NCI-H2107 (cell line): ENCODE results near the gene CPA5.
A peak's percentile ranks its signal among the peaks of the same experiment; 100 is the strongest.
"Not testable (repeated sequence)": the region's sequence is repeated elsewhere in the genome, so short reads cannot be mapped to it uniquely, and the experiment has no call there.

Experiments
- DNase-seq: peaks from one replicate; lab custom pipeline; 2025; lab: John Stamatoyannopoulos, UW

The CPA5 gene

DNA sequence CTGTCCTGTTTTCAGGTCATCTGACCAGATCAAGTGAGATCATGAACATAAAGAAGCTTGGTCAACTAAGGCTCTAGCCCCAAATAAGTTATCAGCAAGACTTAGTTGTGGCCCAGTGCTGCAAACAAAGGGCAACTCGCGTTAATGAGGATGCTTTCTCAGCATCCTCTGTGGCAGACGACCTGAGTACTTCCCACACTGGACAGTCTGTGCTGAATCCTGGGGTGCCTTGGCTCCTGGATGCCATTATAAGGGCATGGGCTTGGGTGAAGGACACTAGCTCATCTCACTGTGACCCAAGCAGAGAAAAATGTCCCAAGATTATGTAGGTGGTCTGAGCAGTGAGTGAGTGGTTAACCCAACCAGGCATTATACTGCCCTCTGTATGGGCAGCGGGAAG is 13.9 kb downstream of the CPA5 start:
- no peak for DNase-seq

DNA sequence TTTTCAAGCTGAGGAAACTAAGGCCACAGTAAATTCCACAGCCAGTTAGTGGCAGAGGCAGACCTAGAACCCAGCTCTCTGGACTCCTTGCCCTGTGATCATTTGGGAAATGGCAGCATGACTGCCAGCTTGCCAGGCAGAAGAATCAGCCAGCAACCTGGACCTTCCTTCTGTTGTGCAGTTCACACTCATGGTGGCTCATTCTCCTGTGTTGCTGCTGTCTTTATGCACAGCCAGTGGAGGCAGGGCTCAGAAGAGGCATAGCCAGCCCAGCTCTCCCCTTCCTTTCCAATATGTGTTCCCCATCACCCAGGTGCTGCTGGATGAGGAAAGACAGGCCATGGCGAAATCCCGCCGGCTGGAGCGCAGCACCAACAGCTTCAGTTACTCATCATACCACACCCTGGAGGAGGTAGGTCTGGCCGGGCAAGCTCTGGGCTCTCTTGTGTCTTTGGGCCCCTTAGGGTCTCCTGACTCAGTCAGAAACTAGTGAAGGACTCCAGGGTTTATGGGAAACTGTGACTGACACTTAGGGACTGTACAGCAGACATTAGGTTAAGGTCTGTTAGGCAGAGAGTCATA is 14.8 kb downstream of the CPA5 start:
- DNase-seq, result no peak

DNA sequence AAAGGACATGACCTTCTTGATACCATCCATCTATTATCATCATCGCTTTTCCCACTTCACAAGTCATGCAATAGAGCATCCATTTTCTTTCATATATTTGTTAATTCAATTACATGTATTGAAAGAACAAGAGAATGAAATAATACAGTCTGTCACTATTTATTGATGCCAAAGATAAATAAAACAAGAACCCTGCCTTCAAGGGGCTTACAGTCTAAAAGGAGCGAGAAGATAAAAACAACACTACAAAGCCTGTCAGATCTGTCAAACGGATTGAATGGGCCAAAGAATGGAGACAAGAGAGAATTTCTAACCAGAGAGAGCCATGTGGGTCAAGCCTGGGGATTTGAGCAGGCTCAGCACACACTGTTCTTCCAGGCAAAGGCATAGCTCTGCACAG is 15.9 kb downstream of the CPA5 start:
- no peak for DNase-seq

DNA sequence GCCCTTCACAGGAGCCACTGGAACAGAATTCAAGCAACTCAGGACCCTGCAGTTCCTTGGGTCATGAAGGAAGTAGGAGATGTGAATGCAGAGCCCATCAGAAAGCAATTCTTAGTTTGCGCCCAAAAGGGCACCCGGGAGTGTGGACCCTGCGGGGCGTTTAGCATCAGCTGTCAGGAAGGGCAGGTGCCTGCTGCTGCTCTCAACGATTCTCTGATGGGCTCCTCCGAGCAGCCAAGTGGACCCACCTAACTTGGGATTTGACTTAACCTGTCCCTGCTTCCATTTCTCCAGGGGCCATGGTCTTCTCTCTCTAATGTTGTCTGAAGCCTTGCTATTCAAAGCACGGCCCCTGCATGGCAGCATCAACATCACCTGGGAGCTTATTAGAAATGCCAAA is 17.1 kb downstream of the CPA5 start:
- no peak for DNase-seq

DNA sequence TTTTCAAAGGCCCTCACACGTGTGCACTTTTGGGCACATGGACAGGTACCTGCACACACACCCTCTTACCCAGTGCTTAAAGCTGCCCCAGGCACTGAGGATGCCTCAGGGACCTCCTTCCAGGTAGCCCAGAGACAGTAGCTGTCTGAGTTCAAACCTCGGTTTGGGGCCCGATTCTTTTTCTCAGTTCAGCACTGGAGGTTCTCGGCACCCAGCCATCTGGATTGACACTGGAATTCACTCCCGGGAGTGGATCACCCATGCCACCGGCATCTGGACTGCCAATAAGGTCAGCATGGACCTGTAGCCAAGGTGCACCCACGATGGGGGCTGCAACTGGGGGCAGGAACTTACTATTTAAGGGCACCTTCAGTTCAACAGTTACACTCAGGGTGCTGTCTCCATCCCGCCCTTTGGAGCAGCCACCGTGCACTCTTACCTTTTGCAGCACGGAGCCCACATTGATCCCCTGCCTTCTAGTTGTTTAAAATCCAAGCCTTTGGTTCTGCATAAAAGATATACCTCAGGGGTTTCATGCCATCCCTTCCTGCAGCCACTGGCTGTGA is 17.7 kb downstream of the CPA5 start:
- DNase-seq, result no peak

DNA sequence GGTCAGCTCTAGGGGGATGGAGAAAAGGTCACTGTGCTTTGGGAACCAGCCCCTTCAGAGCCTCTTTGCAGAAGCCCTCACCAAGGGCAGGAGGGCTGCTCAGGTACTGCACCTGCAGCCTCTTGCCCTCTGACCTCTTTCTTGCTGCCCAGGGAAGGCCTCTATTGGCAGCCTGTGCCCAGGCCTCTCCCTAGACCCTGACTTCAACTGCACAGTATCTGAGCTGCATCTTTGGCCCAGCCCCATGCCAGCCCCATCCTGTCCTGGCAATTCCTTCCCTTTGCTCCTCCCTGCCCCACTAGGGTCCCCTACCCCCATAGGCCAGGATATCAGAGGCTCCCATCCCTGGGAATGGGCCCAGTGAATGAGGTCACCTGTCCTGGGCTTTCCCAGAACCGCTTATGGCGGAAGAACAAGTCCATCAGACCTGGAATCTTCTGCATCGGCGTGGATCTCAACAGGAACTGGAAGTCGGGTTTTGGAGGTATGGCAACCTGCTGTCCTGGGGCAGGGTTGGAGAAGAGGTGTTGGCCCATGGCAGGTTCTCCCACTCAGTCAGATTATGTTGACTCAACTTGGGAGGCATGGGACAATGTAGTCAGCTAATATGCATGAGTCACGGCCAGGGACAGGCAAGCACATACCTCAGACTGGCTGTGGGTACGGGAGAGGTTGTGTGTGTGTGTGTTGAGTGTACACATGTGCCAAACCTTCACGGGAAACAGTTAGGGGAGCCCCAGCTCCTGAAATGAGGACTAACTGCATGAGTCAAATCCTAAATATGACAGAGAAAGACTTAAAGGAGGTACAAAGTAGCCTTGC is 18.6 kb downstream of the CPA5 start:
- DNase-seq, result no peak

DNA sequence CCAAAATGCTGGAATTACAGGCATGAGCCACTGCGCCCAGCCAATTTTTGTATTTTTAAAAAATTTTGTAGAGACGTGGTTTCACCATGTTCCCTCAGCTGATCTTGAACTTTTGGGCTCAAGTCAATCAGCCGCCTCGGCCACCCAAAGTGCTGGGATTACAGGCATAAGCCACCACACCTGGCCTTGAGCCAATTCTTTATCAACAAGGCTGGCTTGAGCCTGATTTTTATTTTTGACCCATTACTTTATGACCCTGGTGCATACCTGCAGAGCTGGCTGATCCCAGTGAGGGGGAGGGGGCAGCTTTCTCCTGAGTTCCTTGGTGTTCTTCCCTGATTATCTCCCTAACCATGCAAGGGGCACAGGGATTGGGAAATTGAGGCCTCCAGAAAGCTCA is 19.8 kb downstream of the CPA5 start:
- no peak for DNase-seq

DNA sequence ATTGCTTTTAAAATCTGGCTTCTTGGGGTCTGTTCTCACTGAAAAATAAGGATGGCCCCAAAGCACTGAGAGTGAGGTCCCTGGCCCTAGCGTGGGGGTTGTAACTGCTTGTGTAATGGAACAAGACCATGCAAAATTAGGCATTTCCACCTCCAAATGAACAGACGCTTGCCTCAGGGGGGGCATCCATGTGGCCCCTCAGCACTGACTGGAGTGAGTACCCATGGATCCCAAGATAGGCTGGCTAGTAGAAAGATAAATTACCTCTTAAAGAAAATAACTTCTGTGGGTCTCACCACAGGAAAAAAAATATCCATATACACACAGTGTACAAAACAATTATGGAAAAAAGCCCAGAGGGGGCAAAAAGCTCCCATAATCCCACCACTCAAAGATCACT is 20.5 kb downstream of the CPA5 start:
- DNase-seq, result no peak

DNA sequence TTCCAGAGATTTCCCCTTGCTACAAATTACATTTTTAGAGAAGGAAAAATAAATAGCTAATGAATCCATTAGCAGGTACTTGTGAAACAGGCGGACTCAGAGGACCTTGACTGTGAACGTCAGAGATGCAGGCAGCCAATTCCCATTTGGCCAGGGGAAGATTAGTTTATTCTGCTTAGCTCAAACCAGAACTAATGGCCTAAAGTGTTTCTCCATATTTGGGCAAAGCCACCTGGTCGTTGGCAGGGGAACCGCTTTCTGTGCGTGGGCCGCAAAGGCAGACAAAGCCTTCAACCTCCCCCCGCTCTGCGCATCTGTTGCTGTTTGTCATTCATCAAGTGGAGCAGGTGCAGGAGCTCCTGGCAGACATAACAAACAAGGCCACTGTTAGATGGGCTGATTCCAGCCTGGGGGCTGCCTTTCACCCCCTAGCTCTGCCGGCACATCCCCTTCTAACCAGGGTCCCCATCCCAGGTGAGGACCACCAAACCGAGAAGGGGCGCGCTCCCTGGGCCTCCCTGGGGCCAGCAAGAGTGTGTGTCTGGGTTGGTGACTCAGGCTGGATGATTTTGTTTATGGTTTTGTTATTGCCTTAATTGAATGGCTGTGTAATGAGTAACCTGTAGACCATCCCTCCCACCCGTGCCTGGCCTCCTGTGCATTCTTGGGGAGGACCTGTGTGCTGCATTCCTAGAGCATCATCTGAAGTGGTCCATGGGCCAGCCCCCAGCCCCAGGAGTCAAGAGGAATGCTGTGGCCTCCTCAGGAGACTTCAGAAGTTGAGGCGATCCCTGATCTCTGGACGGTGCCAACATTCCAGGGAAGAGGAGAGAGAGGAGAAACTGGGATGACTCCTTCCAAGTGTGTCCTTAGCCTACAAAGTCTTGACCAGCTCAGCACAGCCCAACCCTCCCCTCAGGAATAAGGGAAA is 21.2 kb downstream of the CPA5 start:
- peak; percentile 94 for DNase-seq

DNA sequence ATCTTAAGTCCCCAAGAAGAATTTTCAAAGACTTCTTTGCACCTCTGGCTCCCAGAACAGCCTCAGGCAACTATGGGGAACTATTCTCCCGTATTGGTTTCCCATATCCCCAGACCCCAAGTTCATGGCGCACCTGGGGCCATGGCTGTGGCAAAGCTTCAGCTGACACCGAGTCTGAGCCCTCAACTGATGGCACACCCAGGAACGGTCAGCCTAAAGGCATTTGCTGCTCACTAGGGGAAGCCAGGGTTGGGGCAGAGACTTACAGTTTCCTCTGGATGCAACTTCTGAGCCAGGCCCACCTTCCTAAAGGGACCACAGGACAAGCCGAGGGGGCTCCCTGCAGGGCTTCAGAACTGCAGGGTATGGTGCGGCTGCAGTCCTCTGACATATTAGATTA is 21.9 kb downstream of the CPA5 start:
- DNase-seq, result no peak

DNA sequence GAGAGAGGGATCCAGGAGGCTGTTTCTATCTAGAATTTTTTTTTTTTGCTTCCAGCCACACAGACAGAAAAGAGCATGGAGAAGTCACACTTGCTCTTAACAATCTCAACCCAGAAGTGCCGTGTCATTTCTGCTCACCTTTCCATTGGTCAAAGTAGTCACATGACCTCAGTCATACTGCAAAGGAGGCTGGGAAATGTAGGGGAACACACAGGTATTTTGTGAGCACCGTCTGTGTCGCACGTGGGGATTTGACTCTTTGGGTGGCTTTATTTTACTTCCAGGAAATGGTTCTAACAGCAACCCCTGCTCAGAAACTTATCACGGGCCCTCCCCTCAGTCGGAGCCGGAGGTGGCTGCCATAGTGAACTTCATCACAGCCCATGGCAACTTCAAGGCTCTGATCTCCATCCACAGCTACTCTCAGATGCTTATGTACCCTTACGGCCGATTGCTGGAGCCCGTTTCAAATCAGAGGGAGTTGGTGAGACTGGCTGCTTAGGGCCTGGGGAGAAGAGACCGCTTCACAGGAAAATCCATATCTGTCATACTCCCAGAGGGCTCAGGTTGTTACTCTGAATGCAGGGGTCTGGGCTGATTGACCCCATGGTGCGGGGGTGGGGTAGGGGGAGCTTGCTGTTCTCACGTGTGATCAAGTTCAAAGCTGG is 22.6 kb downstream of the CPA5 start:
- DNase-seq, result no peak

DNA sequence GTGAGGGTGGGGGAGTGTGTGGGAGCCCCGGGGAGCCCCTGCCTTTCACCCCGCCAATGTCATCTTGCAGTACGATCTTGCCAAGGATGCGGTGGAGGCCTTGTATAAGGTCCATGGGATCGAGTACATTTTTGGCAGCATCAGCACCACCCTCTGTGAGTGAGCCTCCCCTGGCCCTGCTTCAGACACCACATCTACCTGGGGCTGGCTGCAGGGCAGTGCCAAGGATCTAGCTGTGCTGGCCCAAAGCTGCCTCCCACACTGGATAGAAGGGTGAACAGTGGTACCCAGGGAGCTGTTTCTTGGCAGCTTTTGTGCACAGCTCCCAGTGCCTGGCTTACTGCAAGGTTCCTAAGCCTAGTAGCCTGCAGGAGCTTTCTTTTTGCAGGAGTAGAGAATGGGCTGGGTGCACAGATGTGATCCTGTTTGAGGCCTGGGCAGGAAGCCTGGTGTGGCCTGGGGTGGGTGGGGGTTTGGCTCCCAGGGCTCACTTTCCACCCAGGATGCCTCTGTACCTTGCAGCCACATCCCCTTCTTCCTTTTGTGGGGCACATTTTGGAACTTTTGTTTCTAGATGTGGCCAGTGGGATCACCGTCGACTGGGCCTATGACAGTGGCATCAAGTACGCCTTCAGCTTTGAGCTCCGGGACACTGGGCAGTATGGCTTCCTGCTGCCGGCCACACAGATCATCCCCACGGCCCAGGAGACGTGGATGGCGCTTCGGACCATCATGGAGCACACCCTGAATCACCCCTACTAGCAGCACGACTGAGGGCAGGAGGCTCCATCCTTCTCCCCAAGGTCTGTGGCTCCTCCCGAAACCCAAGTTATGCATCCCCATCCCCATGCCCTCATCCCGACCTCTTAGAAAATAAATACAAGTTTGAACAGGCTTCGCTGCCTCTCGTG is 23.5 kb downstream of the CPA5 start:
- DNase-seq, result no peak

DNA sequence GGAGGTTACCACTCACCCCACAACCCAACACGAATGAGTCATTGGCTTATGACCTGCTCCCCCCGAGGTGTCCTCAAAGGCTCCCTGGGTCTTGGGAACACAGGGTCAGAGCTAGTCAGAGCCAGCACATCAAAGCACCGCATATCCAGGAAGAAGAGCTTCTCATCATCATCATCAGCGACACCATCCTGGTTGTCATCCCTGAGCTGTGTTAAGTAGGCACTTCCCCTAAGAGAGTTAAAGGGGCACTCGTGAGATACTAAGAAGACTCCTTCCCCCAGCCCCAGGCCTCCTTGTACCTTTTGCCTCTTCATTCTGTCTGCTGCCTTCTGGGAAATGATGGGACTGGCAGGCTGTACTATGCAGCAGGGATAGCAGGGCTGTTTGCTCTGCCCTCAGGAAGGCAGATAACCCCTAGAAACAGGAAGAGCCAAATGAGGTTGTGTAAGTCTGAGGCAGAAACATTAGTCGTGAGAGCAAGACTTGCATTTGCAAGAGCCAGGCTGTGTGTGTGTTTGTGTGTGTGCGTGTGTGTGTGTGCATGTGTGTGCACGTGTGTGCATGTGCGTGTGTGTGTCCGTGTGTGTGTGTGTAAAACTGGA is 24.6 kb downstream of the CPA5 start:
- no peak for DNase-seq

DNA sequence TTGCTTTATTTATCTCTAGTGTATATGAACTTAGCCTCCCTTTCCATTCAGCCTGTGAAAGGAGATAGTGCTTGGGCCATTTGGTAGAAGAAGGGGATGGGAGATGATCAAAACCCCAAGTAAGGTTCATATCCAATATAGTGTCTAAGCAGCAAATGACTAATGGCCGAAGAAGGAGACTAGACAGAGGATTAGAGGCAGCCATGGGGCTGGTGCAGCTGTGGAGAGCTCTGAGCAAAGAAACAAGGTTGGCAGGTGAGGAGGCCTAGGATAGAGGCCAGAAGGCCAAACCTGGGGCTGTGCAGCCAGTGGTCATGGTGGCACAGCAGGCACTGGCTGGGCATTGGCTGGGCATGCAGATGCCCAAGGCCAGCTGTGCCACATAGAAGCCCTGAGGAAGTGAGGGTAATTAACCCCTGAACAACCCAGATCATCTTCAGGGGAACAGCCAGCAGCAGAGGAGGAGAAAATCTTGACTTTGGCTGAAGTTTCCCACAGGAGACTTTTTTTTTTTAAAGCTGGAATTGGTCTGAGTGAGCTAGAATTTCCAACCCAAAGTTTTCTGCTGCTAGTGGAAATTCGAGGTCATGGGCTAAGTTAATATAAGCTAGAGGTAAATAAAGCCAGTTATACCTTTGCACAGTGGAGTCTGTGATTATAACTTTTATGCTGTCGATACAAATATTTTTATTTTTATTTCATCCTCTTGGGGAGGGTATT is 25.4 kb downstream of the CPA5 start:
- DNase-seq, result no peak

DNA sequence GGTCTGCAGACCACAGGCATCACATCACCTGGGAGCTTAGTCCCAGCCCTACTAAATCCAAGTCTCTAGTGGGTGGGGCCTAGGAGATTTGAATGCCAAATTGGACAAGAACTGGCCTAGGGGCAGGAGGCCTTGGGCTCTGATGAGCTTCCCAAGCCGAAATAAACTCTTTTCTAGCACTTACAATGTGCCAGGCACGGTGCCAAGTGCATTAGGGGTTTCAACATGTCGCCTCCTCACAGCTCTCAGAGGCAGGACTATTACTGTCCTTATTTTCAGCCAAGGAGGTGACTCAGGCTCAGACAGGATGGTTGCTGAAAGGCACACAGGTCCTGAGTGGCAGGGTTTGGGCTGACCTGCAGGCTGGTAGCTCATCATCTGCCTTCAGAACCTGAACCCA is 26.4 kb downstream of the CPA5 start:
- no peak for DNase-seq

DNA sequence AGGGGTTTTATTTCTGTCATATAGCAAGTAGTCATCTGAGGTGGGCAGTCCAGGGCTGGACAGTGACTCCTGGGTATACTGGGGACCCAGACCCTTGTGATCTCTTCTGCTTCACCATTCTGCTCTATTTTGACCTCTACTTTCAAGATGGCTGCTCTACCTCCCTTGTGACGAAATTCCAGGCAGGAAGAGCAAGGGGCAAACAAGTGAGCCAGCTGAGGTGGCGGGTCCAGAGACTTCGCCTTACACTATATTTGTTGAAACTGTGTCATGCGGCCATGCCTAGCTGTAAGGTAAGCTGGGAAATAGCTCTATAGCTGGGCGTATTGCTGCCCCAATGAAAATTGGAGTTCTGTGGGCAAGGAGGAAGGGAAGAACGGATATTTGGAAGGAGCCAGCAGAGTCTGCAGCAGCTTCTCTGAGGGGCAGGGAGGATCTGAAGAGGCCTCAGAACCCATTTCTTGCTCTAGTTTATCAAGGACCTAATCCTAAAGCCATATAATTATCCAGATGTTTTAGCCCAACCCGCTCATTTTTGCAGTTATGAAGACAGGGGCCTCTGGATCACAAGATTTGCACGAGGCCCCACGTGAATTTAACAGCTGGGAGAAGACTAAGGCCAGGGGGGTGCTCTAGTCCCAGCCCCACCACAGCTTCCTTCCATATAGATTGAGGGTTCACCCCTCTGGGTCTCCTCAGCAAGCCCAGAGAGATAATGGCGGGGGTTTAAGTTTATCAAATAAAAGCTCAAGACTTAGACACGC is 28.0 kb downstream of the CPA5 start:
- no peak for DNase-seq

DNA sequence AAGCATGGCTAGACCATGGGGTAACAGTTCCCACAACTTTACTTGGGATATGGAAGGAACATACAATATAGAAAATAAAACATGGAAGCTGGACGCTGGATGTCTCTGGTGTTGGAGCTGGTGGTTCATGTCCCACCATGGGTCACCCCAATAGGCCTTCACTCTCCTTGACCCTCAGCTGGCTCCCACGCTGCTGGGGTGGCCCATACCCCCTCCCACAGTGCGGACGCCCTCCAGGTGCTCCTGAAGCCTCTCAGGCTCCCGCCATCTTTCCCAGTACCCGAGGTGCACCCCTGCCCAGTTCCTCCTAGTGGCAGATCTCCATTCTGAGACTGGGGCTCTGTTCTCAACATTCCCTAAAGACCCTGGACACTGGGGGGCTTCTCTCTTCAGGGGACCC is 29.9 kb downstream of the CPA5 start:
- DNase-seq, result no peak

DNA sequence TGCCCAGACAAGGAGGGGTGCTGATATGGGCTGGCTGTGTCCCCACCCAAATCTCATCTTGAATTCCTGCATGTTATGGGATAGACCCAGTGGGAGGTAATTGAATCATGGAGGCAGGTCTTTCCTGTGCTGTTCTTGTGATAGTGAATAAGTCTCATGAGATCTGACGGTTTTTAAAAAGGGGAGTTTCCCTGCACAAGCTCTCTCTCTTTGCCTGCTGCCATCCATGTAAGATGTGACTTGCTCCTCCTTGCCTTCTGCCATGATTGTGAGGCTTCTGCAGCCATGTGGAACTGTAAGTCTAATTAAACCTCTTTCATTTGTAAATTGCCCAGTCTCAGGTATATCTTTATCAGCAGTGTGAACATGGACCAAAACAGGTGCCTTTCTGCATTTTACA is 31.8 kb downstream of the CPA5 start:
- not testable (repeated sequence) for DNase-seq

DNA sequence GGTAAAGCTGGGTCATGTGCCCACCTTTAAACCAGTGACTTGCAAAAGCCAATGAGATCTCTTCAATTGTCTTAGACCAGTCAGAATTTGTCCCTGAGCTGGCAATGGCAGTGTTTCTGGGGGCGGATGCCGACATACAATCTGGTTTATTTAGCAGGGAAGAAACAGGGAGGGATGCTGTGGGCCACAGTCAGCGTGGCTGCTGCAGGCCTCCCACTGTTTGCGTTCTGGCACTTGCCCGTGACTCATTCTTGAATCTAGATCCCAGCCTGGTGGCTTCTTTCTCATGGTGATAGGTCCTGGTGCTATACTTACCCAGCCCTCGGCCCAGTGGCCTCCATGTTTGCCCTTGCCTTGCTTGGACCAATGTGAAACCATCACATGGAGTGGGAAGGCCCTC is 32.6 kb downstream of the CPA5 start:
- DNase-seq, result no peak
